IPS-18c (cell line): ENCODE measurements around the gene SLC6A12.
"Not testable (repeated sequence)": the region's sequence is repeated elsewhere in the genome, so short reads cannot be mapped to it uniquely, and the experiment has no call there.

Experiments
- H3K4me3 ChIP-seq: 2 replicates; pipeline ENCODE4 v1.7.0; 2013; ENCODE audit warnings: low read depth, mild to moderate bottlenecking, low read length, moderate library complexity; ENCODE audit not compliant: insufficient read depth
- H3K9me3 ChIP-seq: one replicate; pipeline ENCODE4 v1.6.1; 2013; ENCODE audit warnings: mild to moderate bottlenecking, low read length, moderate library complexity; ENCODE audit not compliant: control insufficient read depth, insufficient read depth

Gene SLC6A12

DNA sequence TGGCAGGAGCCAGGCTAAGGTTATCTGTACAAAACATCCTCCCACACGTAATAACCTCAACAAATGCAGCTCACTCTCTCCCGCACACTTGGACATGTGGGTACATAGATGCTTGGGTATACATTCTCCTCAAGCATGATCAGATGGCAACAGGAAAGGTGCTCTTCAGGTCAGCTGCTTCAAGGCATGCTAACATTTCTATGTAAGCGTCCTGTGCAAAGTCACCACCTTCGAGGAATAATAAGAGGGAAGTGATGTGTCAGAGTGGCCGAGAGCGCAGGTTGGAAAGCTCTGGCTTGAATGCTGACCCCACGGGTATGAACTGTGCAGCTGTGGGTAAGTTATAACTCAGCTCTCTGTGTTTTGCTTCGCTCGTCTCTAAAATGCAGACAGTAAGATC is 24.2 kb upstream of the SLC6A12 start:
- H3K4me3 ChIP-seq, result no peak overlapping the region

GRCh38 chr12:237026-237815 is 23.3 kb upstream of the SLC6A12 start:
- H3K4me3 ChIP-seq, result no peak overlapping the region
- peaks cover 4% of the 10 kb centered on the region for H3K9me3 ChIP-seq

More for the DNA sequence above, 24.2 kb upstream of the SLC6A12 start:
- peaks cover 4% of the 10 kb centered on the region for H3K9me3 ChIP-seq

DNA sequence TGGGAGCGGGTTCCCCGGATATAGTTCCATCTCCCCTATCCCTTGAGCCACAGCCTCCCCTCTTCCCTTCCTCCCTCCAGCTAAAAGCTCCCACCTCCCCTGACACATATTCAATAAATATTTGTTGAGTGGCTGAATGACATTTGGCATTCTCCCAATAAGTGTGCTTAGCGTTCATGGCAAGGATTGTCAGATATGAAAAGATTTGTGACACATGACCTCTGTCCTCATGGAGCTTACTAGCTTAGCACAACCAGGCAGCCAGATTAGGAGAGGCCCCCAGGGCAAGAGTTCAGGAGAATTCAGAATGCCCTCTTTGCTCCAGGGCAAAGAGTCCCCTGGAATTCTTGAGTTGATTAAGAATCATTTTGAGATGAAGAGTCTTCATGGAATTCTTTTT is 22.5 kb upstream of the SLC6A12 start:
- Histone ChIP-seq H3K9me3 (peaks cover 4% of the 10 kb centered on the region), H3K4me3 (no peak overlapping the region)

DNA sequence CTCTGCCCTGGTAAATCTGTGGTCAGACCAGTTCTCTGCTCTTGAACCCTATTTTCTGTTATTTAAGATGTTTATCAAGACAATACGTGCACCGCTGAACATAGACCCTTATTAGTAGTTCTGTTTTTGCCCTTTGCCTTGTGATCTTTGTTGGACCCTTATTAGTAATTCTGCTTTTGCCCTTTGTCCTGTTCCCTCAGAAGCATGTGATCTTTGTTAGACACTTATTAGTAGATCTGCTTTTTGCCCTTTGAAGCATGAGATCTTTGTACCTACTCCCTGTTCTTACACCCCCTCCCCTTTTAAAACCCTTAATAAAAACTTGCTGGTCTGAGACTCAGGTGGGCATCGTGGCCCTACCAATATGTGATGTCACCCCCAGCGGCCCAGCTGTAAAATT is 22.0 kb upstream of the SLC6A12 start:
- not testable (repeated sequence) for H3K9me3 ChIP-seq, H3K4me3 ChIP-seq

- Histone ChIP-seq H3K9me3 (peaks cover 4% of the 10 kb centered on the region), H3K4me3 (no peak overlapping the region)
Measured at GRCh38 chr12:234891-235415, 21.0 kb upstream of the SLC6A12 start.

- peaks cover 4% of the 10 kb centered on the region for H3K9me3 ChIP-seq
- no peak overlapping the region for H3K4me3 ChIP-seq
Measured at GRCh38 chr12:234019-234418, 20.1 kb upstream of the SLC6A12 start.

- peaks cover 4% of the 10 kb centered on the region for H3K9me3 ChIP-seq
- H3K4me3 ChIP-seq, result no peak overlapping the region
Measured at GRCh38 chr12:233615-233968, 19.6 kb upstream of the SLC6A12 start.

- no peak overlapping the region for H3K4me3 ChIP-seq
- H3K9me3 ChIP-seq, result peaks cover 4% of the 10 kb centered on the region
Measured at GRCh38 chr12:232731-233614, 19.0 kb upstream of the SLC6A12 start.

GRCh38 chr12:230925-231671 is 17.1 kb upstream of the SLC6A12 start:
- no peak overlapping the region for H3K4me3 ChIP-seq
- H3K9me3 ChIP-seq, result no peaks in the 10 kb centered on the region

- Histone ChIP-seq H3K9me3 (peaks cover 2% of the 10 kb centered on the region), H3K4me3 (no peak overlapping the region)
Measured at GRCh38 chr12:229441-230191, 15.7 kb upstream of the SLC6A12 start.

GRCh38 chr12:228846-229200 is 14.9 kb upstream of the SLC6A12 start:
- H3K4me3 ChIP-seq, result no peak overlapping the region

GRCh38 chr12:227923-228845 is 14.2 kb upstream of the SLC6A12 start:
- no peak overlapping the region for H3K4me3 ChIP-seq
- peaks cover 2% of the 10 kb centered on the region for H3K9me3 ChIP-seq

More at GRCh38 chr12:228846-229200, 14.9 kb upstream of the SLC6A12 start:
- H3K9me3 ChIP-seq, result peaks cover 2% of the 10 kb centered on the region

DNA sequence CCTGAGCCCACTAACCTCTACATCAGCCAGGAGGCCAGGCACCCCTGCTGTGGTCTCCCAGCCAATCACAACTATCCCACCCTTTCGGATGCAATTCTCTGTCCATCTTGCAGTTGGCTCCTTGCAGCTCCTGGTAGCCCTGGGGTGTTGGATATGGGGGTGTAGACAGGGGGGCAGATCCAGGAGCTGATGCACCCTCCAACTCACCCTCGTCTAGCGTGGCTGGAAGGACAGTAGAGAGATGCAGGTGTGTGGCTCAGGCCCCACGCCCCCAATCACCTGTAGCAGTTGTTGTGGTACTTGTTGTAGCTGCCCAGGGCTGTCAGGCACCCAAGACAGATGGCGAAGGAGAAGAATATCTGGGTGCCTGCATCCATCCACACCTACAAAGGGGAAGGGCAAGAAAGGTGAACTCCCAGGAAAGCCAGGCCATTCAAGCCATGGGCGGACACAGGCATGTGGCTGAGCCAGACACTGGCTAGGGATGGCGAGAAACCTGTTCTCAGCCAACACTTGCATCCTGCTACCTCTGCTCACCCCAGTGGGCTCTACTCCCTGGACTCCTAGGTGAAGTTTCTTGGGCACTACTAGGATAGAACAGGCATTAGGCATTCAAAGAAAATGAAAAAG is 13.4 kb upstream of the SLC6A12 start:
- H3K4me3 ChIP-seq, result no peak overlapping the region
- peaks cover 2% of the 10 kb centered on the region for H3K9me3 ChIP-seq

- H3K4me3 ChIP-seq, result no peak overlapping the region
- peaks cover 2% of the 10 kb centered on the region for H3K9me3 ChIP-seq
Measured at GRCh38 chr12:226401-226800, 12.4 kb upstream of the SLC6A12 start.

DNA sequence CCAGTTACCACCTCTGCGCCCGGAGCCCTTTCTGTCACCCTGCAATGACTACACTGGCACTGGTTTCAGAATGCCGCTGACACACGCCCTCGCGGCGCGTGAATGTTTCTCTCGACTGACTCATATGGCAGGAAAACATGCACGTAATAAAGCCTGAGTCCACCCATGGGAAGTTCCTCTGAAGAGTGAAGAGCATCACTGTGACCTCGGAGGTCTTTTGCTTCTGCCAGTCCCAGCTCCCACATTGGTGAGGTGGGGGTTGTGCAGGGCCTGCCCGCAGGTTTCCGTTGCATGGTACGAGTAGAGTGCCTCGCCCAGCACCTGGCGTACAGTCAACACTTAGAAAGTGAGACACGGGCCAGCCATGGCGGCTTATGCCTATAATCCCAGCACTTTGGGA is 11.1 kb upstream of the SLC6A12 start:
- H3K9me3 ChIP-seq, result peaks cover 2% of the 10 kb centered on the region
- H3K4me3 ChIP-seq, result no peak overlapping the region
